Gastroesophageal sphincter (tissue), 4 donors: ENCODE measurements around the gene KRTAP9-7. TPM values are rescaled to one million over a fixed set of nuclear protein-coding genes. Genes with fewer than 3 reads are reported as not detected.
"Not testable (repeated sequence)": the region's sequence is repeated elsewhere in the genome, so short reads cannot be mapped to it uniquely, and the experiment has no call there.

ENCODE experiments used
- ATAC-seq: fragments of 150-250 bp; one replicate; pipeline ENCODE4 v1.9.1; 2016; ENCODE audit warnings: mild to moderate bottlenecking, moderate library complexity
- H3K27ac ChIP-seq, 4 donors: fragments of 200-600 bp; sonication (generic) in 3 of 4; 1 replicate in 3 of 4; 2 replicates in 1 of 4; pipeline ENCODE4 v1.5.1; 2016 to 2019
- H3K27me3 ChIP-seq: fragments of 200-600 bp; sonication (generic); one replicate; pipeline ENCODE4 v1.5.1; 2019
- H3K36me3 ChIP-seq, 2 donors: fragments of 200-600 bp; sonication (generic); one replicate each; pipeline ENCODE4 v1.5.1; 2019; ENCODE audit warnings: control low read depth in 1 of 2
- H3K4me1 ChIP-seq, 3 donors: fragments of 200-600 bp; sonication (generic); 1 replicate in 2 of 3; 2 replicates in 1 of 3; pipeline ENCODE4 v1.5.1; 2016 to 2019; ENCODE audit warnings: control low read depth in 2 of 3
- H3K4me3 ChIP-seq, 2 donors: fragments of 200-600 bp; sonication (generic); one replicate each; pipeline ENCODE4 v1.5.1; 2019; ENCODE audit warnings: mild to moderate bottlenecking in 1 of 2, moderate library complexity in 1 of 2
- H3K9me3 ChIP-seq, 3 donors: fragments of 200-600 bp; sonication (generic); one replicate each; pipeline ENCODE4 v1.5.1; 2017 to 2019; ENCODE audit warnings: control low read depth in 2 of 3
- EP300 ChIP-seq: sonication (generic); formaldehyde crosslinking; IDR thresholded peaks from one replicate; pipeline ENCODE4 v1.6.1; 2017; ENCODE audit warnings: antibody characterized with exemption, mild to moderate bottlenecking
- POLR2A ChIP-seq, 2 donors: fragments of 450-650 bp; IDR thresholded peaks; one replicate each; pipeline ENCODE4 v1.6.1; 2017; ENCODE audit warnings: antibody characterized with exemption in 2 of 2, mild to moderate bottlenecking in 2 of 2, moderate library complexity in 1 of 2
- POLR2AphosphoS5 ChIP-seq: sonication (generic); formaldehyde crosslinking; IDR thresholded peaks from one replicate; pipeline ENCODE4 v1.6.1; 2017; ENCODE audit warnings: antibody characterized with exemption
- WGBS, 2 donors: methylation state at CpG; one replicate each; pipeline ENCODE4 v1.1.5; 2018; ENCODE audit warnings: low coverage in 1 of 2; 5-methylcytosine and 5-hydroxymethylcytosine counted together
- total RNA-seq, 4 donors: library from RNA; depleted of rRNA; stranded (reverse); fragments of >200 nt; gene quantifications; one replicate each; pipeline ENCODE4 v1.1.0, GENCODE V29; 2016
- TF ChIP-seq, protein P1 (sequence below), 4 experiments: fragments of 200-600 bp in 2 of 4; fragments of 450-650 bp in 2 of 4; sonication (generic) in 1 of 4; IDR thresholded peaks; one replicate each; pipeline ENCODE4 v1.5.1; 2017 to 2019; ENCODE audit warnings: antibody characterized with exemption in 4 of 4, mild to moderate bottlenecking in 2 of 4, moderate library complexity in 2 of 4

The KRTAP9-7 gene
- total RNA-seq, 4 donors from 2014 or later: 0.66 TPM; not detected in 3

- no peak for ATAC-seq
- Histone ChIP-seq H3K36me3 (no peaks in the 10 kb centered on the region), H3K27ac (no peak overlapping the region), H3K27me3 (peaks cover 30% of the 10 kb centered on the region), H3K4me3 (no peak overlapping the region), H3K4me1 (no peaks in the 10 kb centered on the region), H3K9me3 (no peaks in the 10 kb centered on the region)
- no peak for TF ChIP-seq EP300
- no peak for TF ChIP-seq POLR2A (IDR thresholded peaks at IDR 0.05)
- TF ChIP-seq, protein P1, sequence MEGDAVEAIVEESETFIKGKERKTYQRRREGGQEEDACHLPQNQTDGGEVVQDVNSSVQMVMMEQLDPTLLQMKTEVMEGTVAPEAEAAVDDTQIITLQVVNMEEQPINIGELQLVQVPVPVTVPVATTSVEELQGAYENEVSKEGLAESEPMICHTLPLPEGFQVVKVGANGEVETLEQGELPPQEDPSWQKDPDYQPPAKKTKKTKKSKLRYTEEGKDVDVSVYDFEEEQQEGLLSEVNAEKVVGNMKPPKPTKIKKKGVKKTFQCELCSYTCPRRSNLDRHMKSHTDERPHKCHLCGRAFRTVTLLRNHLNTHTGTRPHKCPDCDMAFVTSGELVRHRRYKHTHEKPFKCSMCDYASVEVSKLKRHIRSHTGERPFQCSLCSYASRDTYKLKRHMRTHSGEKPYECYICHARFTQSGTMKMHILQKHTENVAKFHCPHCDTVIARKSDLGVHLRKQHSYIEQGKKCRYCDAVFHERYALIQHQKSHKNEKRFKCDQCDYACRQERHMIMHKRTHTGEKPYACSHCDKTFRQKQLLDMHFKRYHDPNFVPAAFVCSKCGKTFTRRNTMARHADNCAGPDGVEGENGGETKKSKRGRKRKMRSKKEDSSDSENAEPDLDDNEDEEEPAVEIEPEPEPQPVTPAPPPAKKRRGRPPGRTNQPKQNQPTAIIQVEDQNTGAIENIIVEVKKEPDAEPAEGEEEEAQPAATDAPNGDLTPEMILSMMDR (IDR thresholded peaks at IDR 0.05): no peak
- TF ChIP-seq POLR2AphosphoS5: no peak
Measured at GRCh38 chr17:41258406-41258805, 17.1 kb upstream of the KRTAP9-7 start.

DNA sequence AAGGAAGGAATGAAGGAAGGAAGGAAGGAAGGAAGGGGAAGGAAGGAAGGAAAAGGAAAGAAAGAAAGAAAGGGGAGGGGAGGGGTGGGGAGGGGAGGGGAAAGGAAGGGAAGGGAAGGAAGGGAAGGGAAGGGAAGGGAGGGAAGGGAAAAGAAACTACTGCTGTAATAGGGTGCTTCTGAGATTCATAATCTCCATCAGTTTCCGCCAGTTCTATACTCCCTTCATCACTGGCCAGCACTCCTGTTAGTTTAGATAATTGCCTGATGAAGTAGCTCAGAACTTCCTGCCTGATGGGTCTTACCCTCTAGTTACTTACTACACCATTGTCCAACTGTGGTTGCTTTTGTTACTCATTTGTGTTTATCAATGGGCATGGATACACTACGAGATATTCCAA lies 12.3 kb upstream of the KRTAP9-7 start:
- H3K36me3 ChIP-seq: no peaks in the 10 kb centered on the region
- peaks cover 21% of the 10 kb centered on the region for H3K27me3 ChIP-seq
- H3K4me1 ChIP-seq: no peaks in the 10 kb centered on the region
- no peak overlapping the region for H3K27ac ChIP-seq
- H3K9me3 ChIP-seq: no peaks in the 10 kb centered on the region
- TF ChIP-seq POLR2AphosphoS5: no peak
- TF ChIP-seq, protein P1 (IDR thresholded peaks at IDR 0.05): no peak
- no peak for TF ChIP-seq EP300
- TF ChIP-seq POLR2A (IDR thresholded peaks at IDR 0.05): no peak
- WGBS, 2 donors: 54 to 58% methylated on average over 2 of the region's 2 CpGs
- H3K4me3 ChIP-seq: no peak overlapping the region
- no peak for ATAC-seq

- H3K4me1 ChIP-seq: no peaks in the 10 kb centered on the region
- peaks cover 10% of the 10 kb centered on the region for H3K27me3 ChIP-seq
- H3K4me3 ChIP-seq: no peak overlapping the region
- TF ChIP-seq POLR2A (IDR thresholded peaks at IDR 0.05) (no peak), EP300 (no peak), POLR2AphosphoS5 (no peak)
- TF ChIP-seq, protein P1 (IDR thresholded peaks at IDR 0.05): no peak
- no peaks in the 10 kb centered on the region for H3K36me3 ChIP-seq
- 81 to 88% methylated on average over 1 to 3 of the region's 3 CpGs for WGBS, 2 donors
- no peak overlapping the region for H3K27ac ChIP-seq
- no peak for ATAC-seq
- no peaks in the 10 kb centered on the region for H3K9me3 ChIP-seq
Measured at GRCh38 chr17:41264599-41264998, 10.9 kb upstream of the KRTAP9-7 start.

DNA sequence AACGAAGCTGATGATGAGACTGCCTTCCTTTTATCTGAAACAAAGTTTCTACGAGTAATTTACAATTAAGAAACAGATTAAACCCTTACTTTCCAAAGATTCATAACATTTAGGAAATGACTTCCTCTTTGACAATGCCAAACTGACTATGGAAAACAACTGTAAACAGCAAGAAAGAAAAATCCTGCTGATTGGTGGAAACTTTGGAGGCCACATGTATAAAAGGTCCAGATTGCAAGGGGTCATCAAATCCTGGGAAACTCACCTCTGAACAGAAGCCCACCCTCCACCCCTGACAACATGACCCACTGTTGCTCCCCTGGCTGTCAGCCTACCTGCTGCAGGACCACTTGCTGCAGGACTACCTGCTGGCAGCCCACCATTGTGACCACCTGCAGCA lies 10.4 kb upstream of the KRTAP9-7 start, which contains the start of gene KRTAP9-6:
TSS of gene KRTAP9-6 (plus strand) at position 301 of the 400 bp plus-strand sequence. CDS start at position 301, 0 bp downstream.
- Histone ChIP-seq H3K4me3 (no peak within 1 kb of the TSS), H3K36me3 (no peaks in the 10 kb centered on the region), H3K9me3 (no peaks in the 10 kb centered on the region), H3K4me1 (no peaks in the 10 kb centered on the region), H3K27me3 (peaks cover 10% of the 10 kb centered on the region), H3K27ac (no peak within 1 kb of the TSS)
- TF ChIP-seq POLR2AphosphoS5: no peak
- no peak for TF ChIP-seq EP300
- ATAC-seq: no peak
- 38 to 70% methylated on average over 2 of the region's 2 CpGs for WGBS, 2 donors

- no peaks in the 10 kb centered on the region for H3K4me1 ChIP-seq
- peaks cover 10% of the 10 kb centered on the region for H3K27me3 ChIP-seq
- TF ChIP-seq POLR2AphosphoS5: no peak
- TF ChIP-seq, protein P1 (IDR thresholded peaks at IDR 0.05): no peak
- no peak for TF ChIP-seq EP300
- TF ChIP-seq POLR2A (IDR thresholded peaks at IDR 0.05): no peak
- ATAC-seq: no peak
- H3K9me3 ChIP-seq: no peaks in the 10 kb centered on the region
- no peak overlapping the region for H3K27ac ChIP-seq
- no peak overlapping the region for H3K4me3 ChIP-seq
- 80% methylated on average over 1 of the region's 3 CpGs; no CpG with 5 or more reads in 1 of the 2 donors for WGBS, 2 donors
- no peaks in the 10 kb centered on the region for H3K36me3 ChIP-seq
Measured at GRCh38 chr17:41267711-41268110, 7.8 kb upstream of the KRTAP9-7 start.

DNA sequence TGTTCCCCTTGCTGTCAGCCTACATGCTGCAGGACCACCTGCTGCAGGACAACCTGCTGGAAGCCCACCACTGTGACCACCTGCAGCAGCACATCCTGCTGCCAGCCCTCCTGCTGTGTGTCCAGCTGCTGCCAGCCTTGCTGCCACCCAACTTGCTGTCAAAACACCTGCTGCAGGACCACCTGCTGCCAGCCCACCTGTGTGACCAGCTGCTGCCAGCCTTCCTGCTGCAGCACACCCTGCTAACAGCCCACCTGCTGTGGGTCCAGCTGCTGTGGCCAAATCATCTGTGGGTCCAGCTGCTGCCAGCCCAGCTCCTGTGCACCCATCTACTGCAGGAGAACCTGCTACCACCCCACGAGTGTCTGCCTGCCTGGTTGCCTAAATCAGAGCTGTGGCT lies 4.2 kb upstream of the KRTAP9-7 start:
- H3K27ac ChIP-seq, H3K4me3 ChIP-seq, H3K4me1 ChIP-seq, H3K36me3 ChIP-seq, H3K27me3 ChIP-seq, ATAC-seq, H3K9me3 ChIP-seq: not testable (repeated sequence)
- no CpG with 5 or more reads among the region's 1 CpG for WGBS, 2 donors
